ENCODE measurements around the gene DNAAF5. TPM values are rescaled to one million over a fixed set of nuclear protein-coding genes. Genes with fewer than 3 reads are reported as not detected.

DNAAF5 gene
- total and polyA plus RNA-seq, 2 of the 13 experiments (the other 11 are each of a cell fraction or from before 2014, with no cell fraction given): 11.9 to 21.5 TPM

GRCh38 chr7:816300-816750, 89.8 kb downstream of the DNAAF5 start (continued):
- TF ChIP-seq ZNF788 (CRISPR knock-in tag; IDR thresholded peaks at IDR 0.05; ENCODE audit: borderline replicate concordance) (no peak), PTBP1 (IDR thresholded peaks at IDR 0.05; ENCODE audit: low read depth, low read length, poor library complexity, severe bottlenecking) (no peak), SP140L (CRISPR knock-in tag; IDR thresholded peaks at IDR 0.05; ENCODE audit: borderline replicate concordance) (no peak), SRSF1 (optimal IDR thresholded peaks at IDR 0.05; ENCODE audit: low read depth, low read length) (no peak), GATAD2A (CRISPR knock-in tag; IDR thresholded peaks at IDR 0.05) (no peak), IKZF4 (CRISPR knock-in tag; IDR thresholded peaks at IDR 0.05; ENCODE audit: borderline replicate concordance, low read depth, not compliant biosample characterization) (no peak), U2AF1 (optimal IDR thresholded peaks at IDR 0.05; ENCODE audit: low read depth, low read length) (no peak), TARDBP (CRISPR knock-in tag; IDR thresholded peaks at IDR 0.05) (no peak), ZNF451 (CRISPR knock-in tag; IDR thresholded peaks at IDR 0.05) (no peak), ZNF883 (CRISPR knock-in tag; IDR thresholded peaks at IDR 0.05; ENCODE audit: not compliant biosample characterization) (no peak), TFDP1 (CRISPR knock-in tag; IDR thresholded peaks at IDR 0.05; ENCODE audit: borderline replicate concordance) (peak; percentile 76; the same call in 1 of the 2 replicates), CHCHD3 (CRISPR knock-in tag; IDR thresholded peaks at IDR 0.05) (no peak)

Measured in HepG2 (cell line).